ENCODE results near the gene PDE9A. TPM values are rescaled to one million over a fixed set of nuclear protein-coding genes. Genes with fewer than 3 reads are reported as not detected.
"Not testable (repeated sequence)": the region's sequence is repeated elsewhere in the genome, so short reads cannot be mapped to it uniquely, and the experiment has no call there.

PDE9A gene
- total RNA-seq, result 1 to 10 TPM; 3.0 to 6.0 TPM
- long read RNA-seq, partial matches to known transcripts, result 1 of 2 reads
- long read RNA-seq, other reads (novel, unspliced or antisense), result 1 of 2 reads

- DNase-seq, result peak; percentile 26
These were observed at the start of gene PDE9A for GRCh38 chr21:42653231-42654061. TSS of gene PDE9A (plus strand) at chr21:42653621. CDS start at chr21:42653815, 194 bp downstream.

GRCh38 chr21:42607102-42607501 is 46.3 kb upstream of the PDE9A start:
- intact Hi-C loops (cut with DNase I), result no loop called here
- DNase-seq (no peak), ATAC-seq (no peak)

More at GRCh38 chr21:42653231-42654061, at the start of gene PDE9A:
- ATAC-seq, result peak; percentile 23 to 54
- intact Hi-C loops (cut with DNase I), result no loop called here

GRCh38 chr21:42607525-42608102 is 45.8 kb upstream of the PDE9A start:
- intact Hi-C loops (cut with DNase I), result no loop called here
- ATAC-seq (no peak), DNase-seq (no peak)

- no peak for DNase-seq
- intact Hi-C loops (cut with DNase I), result no loop called here
These were observed 45.0 kb upstream of the PDE9A start for GRCh38 chr21:42608446-42608845.

GRCh38 chr21:42609811-42610210 is 43.6 kb upstream of the PDE9A start:
- ATAC-seq (no peak), DNase-seq (no peak)
- intact Hi-C loops (cut with DNase I), result loop anchor here in 1 of 2 donors (10.0 kb wide), 1 partner anchor 55 kb away; no protein-coding TSS in a partner anchor

More at GRCh38 chr21:42608446-42608845, 45.0 kb upstream of the PDE9A start:
- ATAC-seq, result no peak

- DNase-seq (no peak), ATAC-seq (no peak)
- intact Hi-C loops (cut with DNase I), result loop anchor here in 1 of 2 donors (10.0 kb wide), 1 partner anchor 53 kb away; no protein-coding TSS in a partner anchor
These were observed 41.6 kb upstream of the PDE9A start for GRCh38 chr21:42611852-42612251.

GRCh38 chr21:42612390-42612789 is 41.0 kb upstream of the PDE9A start:
- intact Hi-C loops (cut with DNase I), result loop anchor here in 1 of 2 donors (10.0 kb wide), 1 partner anchor 52 kb away; no protein-coding TSS in a partner anchor

GRCh38 chr21:42613756-42614155 is 39.7 kb upstream of the PDE9A start:
- intact Hi-C loops (cut with DNase I), result loop anchor here in 1 of 2 donors (10.0 kb wide), 1 partner anchor 51 kb away; no protein-coding TSS in a partner anchor
- DNase-seq (no peak), ATAC-seq (no peak)

More at GRCh38 chr21:42612390-42612789, 41.0 kb upstream of the PDE9A start:
- ATAC-seq, result no peak
- no peak for DNase-seq

GRCh38 chr21:42614396-42614795 is 39.0 kb upstream of the PDE9A start:
- ATAC-seq, result no peak
- intact Hi-C loops (cut with DNase I), result loop anchor here in 1 of 2 donors (10.0 kb wide), 1 partner anchor 50 kb away; no protein-coding TSS in a partner anchor
- no peak for DNase-seq

GRCh38 chr21:42614811-42615351 is 38.5 kb upstream of the PDE9A start:
- ATAC-seq (no peak), DNase-seq (no peak)
- intact Hi-C loops (cut with DNase I), result loop anchor here in 1 of 2 donors (10.0 kb wide), 1 partner anchor 50 kb away; no protein-coding TSS in a partner anchor

GRCh38 chr21:42615377-42615776 is 38.0 kb upstream of the PDE9A start:
- not testable (repeated sequence) for DNase-seq, ATAC-seq
- intact Hi-C loops (cut with DNase I), result loop anchor here in 1 of 2 donors (10.0 kb wide), 1 partner anchor 49 kb away; no protein-coding TSS in a partner anchor

GRCh38 chr21:42615924-42616323 is 37.5 kb upstream of the PDE9A start:
- DNase-seq (no peak), ATAC-seq (no peak)
- intact Hi-C loops (cut with DNase I), result loop anchor here in 1 of 2 donors (10.0 kb wide), 1 partner anchor 49 kb away; no protein-coding TSS in a partner anchor

- ATAC-seq, result no peak
- DNase-seq, result no peak
- intact Hi-C loops (cut with DNase I), result loop anchor here in 1 of 2 donors (10.0 kb wide), 1 partner anchor 48 kb away; no protein-coding TSS in a partner anchor
These were observed 37.0 kb upstream of the PDE9A start for GRCh38 chr21:42616446-42616845.

GRCh38 chr21:42616941-42617340 is 36.5 kb upstream of the PDE9A start:
- ATAC-seq (no peak), DNase-seq (no peak)
- intact Hi-C loops (cut with DNase I), result loop anchor here in 1 of 2 donors (10.0 kb wide), 1 partner anchor 48 kb away; no protein-coding TSS in a partner anchor

GRCh38 chr21:42617486-42617885 is 35.9 kb upstream of the PDE9A start:
- no peak for DNase-seq
- intact Hi-C loops (cut with DNase I), result loop anchor here in 1 of 2 donors (10.0 kb wide), 1 partner anchor 47 kb away; no protein-coding TSS in a partner anchor
- ATAC-seq, result peak in 1 of 2 donors; percentile 13

GRCh38 chr21:42618707-42619102 is 34.7 kb upstream of the PDE9A start:
- ATAC-seq (no peak), DNase-seq (no peak)
- intact Hi-C loops (cut with DNase I), result loop anchor here in 1 of 2 donors (10.0 kb wide), 1 partner anchor 46 kb away; no protein-coding TSS in a partner anchor

GRCh38 chr21:42619166-42619565 is 34.3 kb upstream of the PDE9A start:
- DNase-seq, result no peak
- ATAC-seq, result no peak
- intact Hi-C loops (cut with DNase I), result loop anchor here in 1 of 2 donors (10.0 kb wide), 1 partner anchor 46 kb away; no protein-coding TSS in a partner anchor

GRCh38 chr21:42619841-42620240 is 33.6 kb upstream of the PDE9A start:
- ATAC-seq (no peak), DNase-seq (no peak)
- intact Hi-C loops (cut with DNase I), result loop anchor here in 1 of 2 donors (10.0 kb wide), 1 partner anchor 45 kb away; no protein-coding TSS in a partner anchor

All from left cardiac atrium (tissue), 4 donors.